HG02642 (cell line): ENCODE results near the gene NUDT16L1.

ENCODE experiments used
- ATAC-seq: cut with Tn5 transposase; IDR thresholded peaks from one replicate; pipeline ENCODE4 v1.9.1; 2021; ENCODE audit warnings: mild to moderate bottlenecking; ENCODE audit not compliant: unreplicated experiment, poor library complexity

Gene NUDT16L1

DNA sequence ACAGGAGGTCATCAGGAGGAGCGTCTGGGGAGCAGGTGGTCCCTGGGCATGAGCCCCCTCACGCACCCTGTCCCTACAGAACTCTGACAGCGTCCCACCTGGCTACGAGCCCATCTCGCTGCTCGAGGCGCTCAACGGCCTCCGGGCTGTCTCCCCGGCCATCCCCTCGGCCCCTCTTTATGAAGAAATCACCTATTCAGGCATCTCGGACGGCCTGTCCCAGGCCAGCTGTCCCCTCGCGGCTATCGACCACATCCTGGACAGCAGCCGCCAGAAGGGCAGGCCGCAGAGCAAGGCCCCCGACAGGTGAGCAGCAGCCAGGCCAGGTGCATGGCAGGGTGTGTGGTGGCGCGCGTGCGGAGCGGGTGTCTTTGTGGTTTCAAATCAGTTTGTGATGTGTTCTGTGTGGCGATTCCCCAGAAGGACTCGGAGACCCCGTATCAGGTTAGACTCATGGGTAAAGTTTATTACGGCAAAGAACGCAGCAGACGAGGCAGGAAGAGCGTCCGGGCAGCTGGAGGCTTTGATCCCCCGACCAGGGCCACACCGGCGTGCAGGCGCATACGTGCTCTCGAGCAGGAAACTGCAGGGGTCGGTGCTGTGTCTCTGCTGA lies 11.8 kb upstream of the NUDT16L1 start:
- ATAC-seq: no peak

DNA sequence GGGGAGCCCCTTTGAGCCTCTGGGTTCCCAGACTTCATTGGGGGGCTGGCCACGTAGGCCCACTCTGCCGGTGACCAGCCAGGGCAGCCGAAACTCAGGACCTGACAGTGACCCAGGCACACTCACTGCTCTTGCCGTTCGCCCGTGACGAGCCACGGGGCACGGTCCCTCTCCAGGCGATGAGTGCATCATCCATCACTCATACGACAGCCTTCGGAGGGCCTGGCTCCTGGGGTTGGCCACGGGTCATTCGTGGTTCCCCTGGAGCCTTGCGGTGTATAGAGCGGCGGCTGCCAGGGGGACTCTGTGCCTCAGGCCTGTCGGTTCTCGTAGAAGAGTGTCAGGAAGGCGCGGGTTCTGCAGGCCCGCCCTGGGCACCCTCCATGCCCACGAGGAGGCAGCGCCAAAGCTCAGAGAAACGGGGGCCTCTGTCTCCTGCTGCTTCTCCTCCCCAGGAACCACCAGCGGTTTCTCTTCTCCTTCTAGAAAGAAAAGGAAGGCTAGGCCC lies 11.2 kb upstream of the NUDT16L1 start:
- no peak for ATAC-seq

DNA sequence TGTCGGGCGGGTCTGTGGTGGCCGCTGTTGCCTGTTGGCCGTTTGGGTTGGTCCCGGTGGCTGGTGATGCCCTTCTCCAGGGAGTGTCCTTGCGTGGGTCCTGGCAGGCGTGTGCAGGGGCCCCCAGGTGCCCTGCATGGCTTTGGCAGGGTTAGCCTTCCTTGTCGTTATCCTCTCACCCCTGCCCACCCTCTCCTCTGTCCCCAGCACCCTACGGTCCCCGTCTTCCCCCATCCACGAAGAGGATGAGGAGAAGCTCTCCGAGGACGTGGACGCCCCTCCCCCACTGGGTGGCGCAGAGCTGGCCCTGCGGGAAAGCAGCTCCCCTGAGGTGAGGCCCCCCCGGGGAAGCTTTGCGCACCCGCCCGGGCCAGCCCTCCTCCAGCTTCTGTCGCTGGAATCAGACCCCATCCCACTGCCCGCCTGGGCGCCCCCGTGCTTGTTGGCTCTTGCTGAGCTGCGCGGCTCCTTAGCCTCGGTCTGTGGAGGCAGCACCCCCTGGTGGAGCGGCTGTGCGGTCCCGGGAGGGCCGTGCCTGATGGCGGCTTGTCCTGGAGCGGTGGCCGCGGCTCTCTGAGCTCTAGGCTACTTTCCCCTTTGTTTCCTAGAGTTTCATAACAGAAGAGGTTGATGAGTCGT lies 10.6 kb upstream of the NUDT16L1 start:
- ATAC-seq: no peak

DNA sequence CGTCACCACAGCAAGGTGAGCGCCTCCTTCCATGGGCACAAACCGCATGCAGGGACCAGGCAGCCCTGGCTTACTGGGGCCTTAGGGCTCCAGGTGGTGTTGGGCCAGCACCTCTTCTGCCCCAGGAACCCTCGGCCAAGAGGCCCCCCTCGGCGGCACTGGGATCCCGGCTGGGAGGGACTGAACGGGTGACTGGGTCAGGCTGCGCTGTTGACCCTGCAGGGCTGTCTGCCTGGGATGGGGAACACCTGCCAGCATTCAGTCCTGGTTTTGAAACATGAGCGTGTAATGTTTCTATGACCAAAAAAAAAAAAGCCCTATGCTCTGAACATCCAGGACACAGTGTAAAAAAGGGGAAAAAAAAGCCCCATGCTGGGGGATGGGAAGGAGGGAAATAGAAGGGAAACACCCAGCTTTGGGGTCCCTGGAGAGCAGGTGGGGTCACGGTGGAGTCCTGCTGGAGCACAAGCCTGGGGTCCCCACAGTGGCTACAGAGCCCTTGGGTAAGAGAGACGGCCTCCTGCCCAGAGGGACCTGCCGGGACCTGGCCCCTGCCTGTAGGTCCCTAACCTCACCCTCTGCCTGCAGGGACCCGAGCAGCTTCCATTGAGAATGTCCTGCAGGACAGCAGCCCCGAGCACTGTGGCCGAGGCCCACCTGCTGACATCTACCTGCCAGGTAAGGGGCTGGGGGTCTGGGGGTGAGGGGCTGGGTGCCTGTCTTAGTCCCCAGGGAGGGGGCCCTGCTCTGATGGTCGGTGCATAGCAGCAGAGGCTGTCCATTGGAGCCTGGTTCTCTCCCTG lies 9.9 kb upstream of the NUDT16L1 start:
- no peak for ATAC-seq

DNA sequence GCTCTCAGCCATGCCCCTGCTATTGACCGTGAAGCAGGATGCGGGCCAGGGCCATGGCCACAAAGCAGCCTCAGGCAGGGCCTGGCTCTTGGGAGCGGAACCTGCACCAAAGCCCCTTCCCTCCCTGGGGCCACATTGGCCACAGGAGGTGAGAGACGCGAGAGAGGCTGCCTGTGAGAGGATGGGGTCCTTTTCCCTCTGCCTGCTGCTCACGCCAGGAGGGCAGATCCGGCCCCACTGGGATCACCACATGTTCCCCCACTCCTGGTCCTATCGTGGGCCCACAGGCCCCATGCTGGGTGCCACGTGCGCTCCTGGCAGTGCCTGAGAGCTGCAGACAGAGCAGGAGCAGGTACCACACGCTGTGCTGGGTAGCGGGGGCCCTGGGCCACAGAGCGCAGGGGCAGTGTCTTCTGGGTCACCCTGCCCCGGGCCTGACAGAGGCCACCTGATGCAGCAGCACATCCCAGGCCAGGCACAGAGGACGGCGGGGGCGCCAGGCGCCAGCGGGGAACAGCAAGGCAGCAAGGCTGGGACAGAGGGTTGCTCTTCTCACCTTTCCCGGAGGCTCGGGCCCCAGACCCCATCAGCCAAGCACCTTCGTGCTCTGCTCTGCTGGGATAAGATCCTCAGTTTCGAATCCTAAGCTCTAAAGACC lies 9.2 kb upstream of the NUDT16L1 start:
- ATAC-seq: no peak

DNA sequence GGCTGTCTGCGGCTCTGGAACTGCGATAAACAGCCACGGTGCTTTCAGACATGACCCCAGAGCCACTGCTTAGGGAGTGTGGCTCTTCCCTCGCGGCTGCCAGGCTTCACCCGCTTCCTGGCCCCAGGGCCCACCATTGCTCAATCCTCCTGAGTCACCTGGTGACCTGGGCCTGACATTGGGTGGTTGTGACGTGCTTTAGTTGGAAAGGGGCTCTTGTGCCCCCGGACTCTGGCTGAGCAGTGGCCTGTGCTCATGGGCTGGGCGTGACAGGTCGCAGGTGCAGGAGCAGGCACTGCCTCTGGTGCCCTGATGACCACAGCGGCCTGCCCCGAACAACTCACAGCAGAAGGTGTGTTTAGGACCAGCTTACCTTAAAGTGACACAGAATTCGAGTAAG lies 8.6 kb upstream of the NUDT16L1 start:
- ATAC-seq: no peak

DNA sequence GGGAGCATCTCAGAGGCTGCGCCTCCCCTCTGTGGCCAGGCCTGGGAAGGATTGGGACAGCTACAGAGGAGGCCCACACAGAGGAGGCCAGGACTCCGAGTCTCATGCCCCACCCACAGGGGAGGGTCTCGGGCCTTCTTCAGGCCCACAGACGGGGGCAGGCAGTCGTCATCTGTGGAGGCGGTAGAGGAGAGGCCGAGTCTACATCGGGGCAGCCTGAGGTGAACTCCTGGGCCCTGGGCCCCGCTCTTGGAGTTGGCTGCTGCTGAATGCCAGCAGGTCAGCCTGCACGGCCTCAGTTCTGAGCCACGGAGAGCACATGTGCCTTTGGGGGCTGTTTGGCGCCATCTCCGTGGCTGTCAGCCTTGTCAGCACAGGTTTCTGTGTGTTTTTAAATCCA lies 8.1 kb upstream of the NUDT16L1 start:
- no peak for ATAC-seq

DNA sequence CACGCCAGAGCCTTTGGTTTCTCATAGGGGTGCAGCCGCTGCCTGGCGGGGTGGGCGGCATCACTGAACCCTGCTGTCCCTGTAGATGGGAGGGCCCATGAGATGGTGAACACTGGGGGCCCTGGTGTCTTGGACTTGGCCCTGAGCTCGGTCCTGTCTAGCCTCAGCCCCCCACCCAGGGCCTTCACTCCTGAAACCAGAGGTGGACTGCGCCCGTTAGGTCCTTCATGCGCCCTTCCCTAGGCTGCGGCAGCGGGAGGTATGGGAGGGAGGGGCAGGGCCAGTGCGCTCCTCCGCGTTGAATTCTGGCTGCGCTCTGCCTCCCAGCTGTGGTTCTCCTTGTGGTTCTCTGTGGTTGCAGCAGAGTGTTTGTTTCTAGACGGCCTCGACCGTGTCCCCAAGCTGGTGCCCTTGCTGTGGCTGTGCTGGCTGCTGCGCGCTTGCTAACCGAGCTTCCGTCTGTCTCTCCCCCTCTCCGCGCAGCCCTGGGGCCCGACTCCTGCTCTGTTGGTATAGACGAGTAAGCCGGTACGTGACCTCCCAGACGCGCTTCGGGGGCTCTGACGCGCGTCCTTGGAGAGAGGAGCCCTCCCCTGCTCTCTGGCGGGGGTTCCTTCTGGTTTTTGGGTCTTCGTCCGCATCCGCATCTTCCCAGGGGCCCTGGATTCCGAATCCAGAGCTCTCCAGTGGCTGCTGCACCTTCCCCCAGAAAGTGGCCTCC lies 7.4 kb upstream of the NUDT16L1 start:
- ATAC-seq: no peak

DNA sequence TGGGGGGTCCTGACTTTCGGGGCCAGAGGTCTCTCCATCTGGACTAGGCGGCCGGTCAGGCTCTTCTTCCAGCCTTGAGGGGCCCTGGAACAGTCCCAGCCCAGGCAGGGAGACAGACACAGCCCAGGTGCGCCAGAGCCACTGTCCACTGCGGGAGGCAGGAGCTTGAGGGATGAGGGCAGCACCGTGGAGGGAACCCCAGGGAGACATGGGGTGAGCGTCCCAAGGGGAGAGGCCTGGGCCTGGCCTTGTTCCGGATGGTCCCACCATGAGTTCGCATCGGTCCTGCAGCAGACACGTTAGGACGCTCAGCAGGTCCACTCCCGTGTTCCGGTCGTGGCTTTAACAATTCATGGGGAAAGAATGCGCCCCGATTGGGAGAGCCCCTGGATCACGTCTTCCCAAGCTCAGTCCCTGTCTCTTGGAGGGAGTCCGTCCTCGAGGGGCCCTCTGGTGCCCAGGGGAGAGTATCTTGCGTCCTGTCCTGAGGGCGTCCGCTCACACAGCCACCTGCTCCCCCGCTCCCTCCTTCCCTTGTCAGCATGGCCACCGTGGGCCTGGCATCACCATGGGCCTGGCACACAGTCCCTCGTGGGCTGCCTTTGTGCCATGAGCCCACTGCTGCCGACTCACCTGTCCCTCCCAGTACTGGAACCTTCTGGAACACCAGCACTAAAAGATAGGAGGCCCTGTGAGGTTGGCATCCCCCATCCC lies 6.7 kb upstream of the NUDT16L1 start:
- no peak for ATAC-seq

DNA sequence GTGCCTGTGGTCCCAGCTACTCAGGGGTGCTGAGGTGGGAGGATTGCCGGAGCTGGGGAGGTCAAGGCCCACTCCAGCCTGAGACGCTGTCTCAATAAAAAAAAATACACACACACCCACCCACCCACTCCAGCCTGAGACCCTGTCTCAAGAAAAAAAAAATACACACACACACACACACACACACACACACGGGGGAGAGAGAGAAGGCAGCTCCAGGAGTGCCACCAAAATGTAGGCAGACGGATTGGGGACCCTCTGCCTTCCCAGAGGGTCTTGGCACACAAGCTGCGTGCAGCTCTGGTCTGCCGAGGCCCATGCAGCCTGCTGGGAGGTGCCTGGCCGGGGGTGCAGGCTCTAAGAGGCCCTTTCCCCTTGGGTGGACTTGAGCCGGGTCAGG lies 5.9 kb upstream of the NUDT16L1 start:
- ATAC-seq: no peak

DNA sequence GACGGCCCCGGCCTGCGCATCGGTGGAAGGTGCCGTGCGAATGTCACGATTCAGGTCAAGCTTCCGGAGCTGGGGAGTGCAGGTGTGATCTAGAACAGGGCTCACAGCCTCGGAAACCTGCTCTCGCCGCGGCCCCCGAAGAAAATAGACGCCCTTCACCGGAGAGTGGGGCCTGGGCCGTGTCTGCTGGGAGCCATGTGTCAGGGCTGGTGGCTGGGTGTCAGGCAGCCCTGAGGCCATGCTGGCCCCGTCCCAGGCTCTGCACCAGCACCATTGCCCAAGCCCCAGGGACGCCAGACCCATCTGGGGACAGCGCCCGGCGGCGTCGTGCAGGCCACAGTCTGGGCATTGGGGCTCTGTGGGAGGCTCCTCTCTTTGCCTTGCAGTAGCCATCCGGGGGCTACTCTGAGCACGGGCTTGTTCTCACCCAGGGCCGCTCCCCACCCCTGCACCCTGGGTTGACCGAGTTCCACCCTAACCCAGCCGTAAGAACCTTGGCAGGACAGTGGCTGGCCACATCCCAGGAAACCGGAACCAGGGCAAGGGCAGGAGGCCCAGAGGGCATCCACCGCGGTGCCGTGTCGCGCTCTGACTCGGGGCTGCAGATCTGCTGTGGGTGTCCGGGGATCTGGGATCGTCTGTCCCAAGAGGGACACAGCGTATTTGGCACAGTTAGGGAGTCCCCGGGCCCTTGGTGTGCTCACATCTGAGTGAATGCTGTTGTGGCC lies 5.3 kb upstream of the NUDT16L1 start:
- ATAC-seq: no peak

DNA sequence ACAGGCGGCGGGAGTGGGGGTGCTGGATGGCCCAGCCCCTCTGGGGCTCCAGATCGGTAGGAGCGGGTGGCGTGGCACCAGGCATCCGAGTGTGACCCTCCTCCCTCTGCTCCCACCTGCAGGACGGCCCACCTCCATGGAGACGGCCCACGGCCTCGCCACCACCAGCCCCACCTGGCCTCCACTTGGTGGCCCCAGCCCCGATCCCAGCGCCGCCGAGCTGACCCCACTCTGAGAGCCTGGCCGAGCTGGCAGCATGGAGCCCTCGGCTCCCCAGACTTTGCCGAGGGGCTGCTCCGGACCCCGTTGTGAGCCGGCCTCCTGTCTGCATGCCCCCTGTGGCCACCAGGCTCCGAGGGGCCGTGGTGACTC lies 4.7 kb upstream of the NUDT16L1 start:
- no peak for ATAC-seq

DNA sequence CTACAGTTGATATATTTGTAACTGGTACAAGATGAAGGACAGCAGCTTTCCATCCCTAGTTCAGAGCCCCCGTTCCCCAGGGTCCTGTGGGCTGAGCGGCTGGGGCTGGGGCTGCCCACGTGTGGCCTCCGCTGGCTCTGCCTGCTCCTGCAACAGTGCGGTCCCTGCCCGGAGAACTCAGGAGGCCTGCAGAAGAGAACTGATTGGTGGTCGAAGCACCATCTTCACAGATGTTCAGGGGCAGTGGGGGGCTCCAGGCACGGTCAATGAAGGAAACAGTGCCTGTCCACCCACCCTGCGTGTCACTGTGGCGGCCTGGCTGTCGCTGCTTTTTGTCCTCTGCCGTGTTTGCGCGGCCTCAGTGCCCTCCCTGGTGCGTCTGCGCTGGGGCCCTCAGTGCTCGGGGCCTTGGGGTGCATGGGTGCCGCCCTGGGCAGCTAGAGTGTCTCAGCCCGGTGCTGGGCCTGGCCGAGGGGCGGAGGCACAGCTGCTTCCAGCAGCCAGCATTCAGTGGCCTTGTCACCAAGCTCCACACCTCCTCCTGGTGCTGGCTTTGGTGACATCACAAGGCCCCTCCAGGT lies 4.2 kb upstream of the NUDT16L1 start:
- ATAC-seq: no peak

DNA sequence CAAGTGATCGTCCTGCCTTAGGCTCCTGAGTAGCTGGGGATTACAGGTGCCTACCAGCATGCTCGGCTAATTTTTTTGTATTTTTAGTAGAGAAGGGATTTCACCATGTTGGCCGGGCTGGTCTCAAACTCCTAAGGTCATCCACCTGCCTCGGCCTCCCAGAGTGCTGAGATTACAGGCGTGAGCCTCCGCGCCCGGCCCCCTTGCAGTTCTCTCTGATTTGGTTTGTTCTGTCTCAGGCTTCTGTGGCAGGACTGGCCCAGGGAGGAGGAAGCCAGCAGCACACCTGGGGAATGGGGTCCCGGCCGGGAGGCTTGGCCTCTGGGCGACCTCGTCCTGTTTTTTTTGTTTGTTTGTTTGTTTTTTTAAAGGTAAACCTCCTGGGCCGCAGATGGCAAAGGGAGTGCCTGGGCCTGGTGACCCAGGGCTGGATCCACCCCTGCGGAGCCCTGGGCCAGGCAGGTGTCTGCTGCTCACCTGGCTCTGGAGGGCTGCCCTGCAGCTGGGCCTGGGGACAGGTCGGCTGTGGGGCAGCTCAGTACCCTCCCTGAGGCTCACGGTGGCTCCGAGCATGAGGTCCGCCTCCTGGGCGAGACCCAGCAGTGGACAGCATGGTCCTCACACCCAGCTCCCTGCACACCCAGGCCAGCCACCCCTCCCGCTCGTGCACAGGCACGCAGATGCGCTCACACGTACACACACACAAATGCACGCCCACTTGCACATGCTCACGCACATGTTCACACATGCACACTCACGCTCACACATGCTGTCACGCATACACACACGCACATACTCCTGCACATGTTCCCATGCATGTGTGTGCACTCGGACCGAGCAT lies 3.3 kb upstream of the NUDT16L1 start:
- ATAC-seq: no peak

DNA sequence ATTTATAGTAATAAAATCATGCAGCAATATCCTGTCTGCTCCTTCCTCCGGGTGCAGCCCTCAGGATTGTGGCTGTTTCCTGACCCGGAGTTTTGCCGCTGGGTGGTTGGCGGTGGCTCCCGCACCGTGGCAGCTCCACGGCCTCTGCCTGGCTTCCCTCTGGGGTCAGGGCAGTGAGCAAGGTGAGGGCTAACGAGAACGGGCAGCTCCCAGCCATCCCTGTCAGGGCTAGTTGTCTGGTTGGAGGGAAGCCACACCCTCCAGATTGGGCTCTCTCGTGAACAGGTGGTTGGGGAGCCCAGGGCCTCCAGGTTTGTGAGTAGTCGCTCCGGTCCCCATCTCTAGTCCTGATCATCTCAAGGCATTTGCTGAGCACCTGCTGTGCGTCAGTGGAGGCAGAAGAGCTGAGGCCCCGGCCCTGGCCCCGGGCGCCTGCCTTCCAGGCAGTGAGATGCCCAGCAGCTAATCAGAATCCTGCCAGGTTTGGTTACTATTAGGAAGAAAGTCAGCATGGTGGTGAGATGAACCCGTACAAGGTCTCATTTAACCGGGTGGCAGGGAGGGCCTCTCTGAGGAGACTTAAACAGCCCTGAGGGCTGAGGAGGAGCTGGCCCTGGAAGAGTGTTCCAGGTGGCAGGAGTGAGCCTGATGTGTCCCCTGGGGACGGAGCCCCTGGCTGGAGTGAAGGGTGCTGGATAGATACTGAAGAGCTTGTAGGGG lies 2.3 kb upstream of the NUDT16L1 start:
- ATAC-seq: no peak

DNA sequence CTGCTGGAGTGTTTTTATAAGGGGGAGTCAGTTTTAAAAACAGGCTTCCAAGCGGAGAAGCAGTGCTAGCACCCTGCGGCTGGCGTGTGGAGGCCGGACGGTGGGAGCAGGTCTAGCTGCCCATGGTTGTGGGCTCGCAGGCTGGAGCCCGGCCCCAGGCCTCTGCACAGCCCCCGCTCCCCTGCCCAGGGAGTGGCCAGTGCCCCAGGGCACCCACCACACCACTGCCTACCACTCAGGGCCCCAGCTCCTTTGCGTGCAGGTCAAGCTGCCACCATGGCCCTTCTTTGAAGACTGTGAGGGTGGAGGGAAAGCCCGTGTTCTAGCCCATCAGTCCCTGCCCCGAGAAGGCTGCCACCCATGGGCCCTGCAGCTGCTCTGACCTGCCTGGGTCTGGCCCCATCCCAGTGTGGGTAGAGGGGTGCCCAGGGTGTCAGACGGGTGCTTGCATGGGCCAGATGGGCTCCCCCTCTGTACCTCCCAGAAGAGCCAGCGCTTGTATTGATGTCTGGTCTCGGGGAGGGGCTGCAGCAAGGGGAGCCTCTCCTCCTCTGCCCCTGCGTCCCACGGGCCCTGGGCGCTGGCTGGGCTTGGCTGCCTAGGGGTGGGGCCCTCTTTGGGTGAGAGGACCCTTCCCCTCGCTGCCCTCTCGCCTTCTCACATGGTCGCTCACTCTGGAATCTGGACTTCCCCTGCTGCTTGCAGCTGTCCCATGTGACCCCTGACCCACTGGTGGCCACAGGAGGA lies 1.5 kb upstream of the NUDT16L1 start:
- ATAC-seq: no peak
